ENCODE data around the gene RAB11FIP4. TPM values are rescaled to one million over a fixed set of nuclear protein-coding genes. Genes with fewer than 3 reads are reported as not detected.

The RAB11FIP4 gene
- total and polyA plus RNA-seq, 2 donors, result 5.3 to 9.2 TPM

GRCh38 chr17:31544186-31544585 lies 152.7 kb downstream of the RAB11FIP4 start:
- Histone ChIP-seq H3K27me3 (ENCODE audit: control insufficient read depth in 2 of 2, insufficient read depth in 1 of 2, low read length in 1 of 2) (no peaks in the 10 kb centered on the region), H3K4me1 (ENCODE audit: control insufficient read depth in 2 of 2, insufficient read depth in 2 of 2, low read length in 2 of 2) (peaks cover 0 to 5% of the 10 kb centered on the region in 2 donors), H3K4me3 (ENCODE audit: low read length in 2 of 2) (no peak overlapping the region), H3K9me3 (ENCODE audit: control insufficient read depth in 2 of 2, insufficient read depth in 1 of 2, low read length in 1 of 2) (no peaks in the 10 kb centered on the region), H3K27ac (ENCODE audit: low read depth in 1 of 2, low read length in 1 of 2) (no peak overlapping the region), H3K36me3 (ENCODE audit: control insufficient read depth in 2 of 2, insufficient read depth in 2 of 2, low read length in 1 of 2) (no peaks in the 10 kb centered on the region)
- DNase-seq (ENCODE audit: low read depth in 6 of 9, low spot score in 9 of 9), result no peak
- 18% methylated on average over 3 of the region's 3 CpGs for WGBS

- no peaks in the 10 kb centered on the region for H3K27me3 ChIP-seq (ENCODE audit: control insufficient read depth in 2 of 2, insufficient read depth in 1 of 2, low read length in 1 of 2)
- H3K27ac ChIP-seq (ENCODE audit: low read depth in 1 of 2, low read length in 1 of 2), result no peak overlapping the region
- WGBS, result 94% methylated on average over 4 of the region's 4 CpGs
- no peaks in the 10 kb centered on the region for H3K36me3 ChIP-seq (ENCODE audit: control insufficient read depth in 2 of 2, insufficient read depth in 2 of 2, low read length in 1 of 2)
- peaks cover 5 to 11% of the 10 kb centered on the region in 2 donors for H3K4me1 ChIP-seq (ENCODE audit: control insufficient read depth in 2 of 2, insufficient read depth in 2 of 2, low read length in 2 of 2)
- H3K9me3 ChIP-seq (ENCODE audit: control insufficient read depth in 2 of 2, insufficient read depth in 1 of 2, low read length in 1 of 2), result no peaks in the 10 kb centered on the region
- no peak for DNase-seq (ENCODE audit: low read depth in 6 of 9, low spot score in 9 of 9)
- H3K4me3 ChIP-seq (ENCODE audit: low read length in 2 of 2), result no peak overlapping the region
These were observed 155.2 kb downstream of the RAB11FIP4 start for GRCh38 chr17:31546650-31547049.

GRCh38 chr17:31548709-31549108 lies 157.2 kb downstream of the RAB11FIP4 start:
- peak overlapping the region; percentile 79 to 90 for H3K4me3 ChIP-seq (ENCODE audit: low read length in 2 of 2)
- H3K36me3 ChIP-seq (ENCODE audit: control insufficient read depth in 2 of 2, insufficient read depth in 2 of 2, low read length in 1 of 2), result no peaks in the 10 kb centered on the region
- 68% methylated on average over 5 of the region's 5 CpGs for WGBS
- H3K4me1 ChIP-seq (ENCODE audit: control insufficient read depth in 2 of 2, insufficient read depth in 2 of 2, low read length in 2 of 2), result peaks cover 5 to 18% of the 10 kb centered on the region in 2 donors
- no peaks in the 10 kb centered on the region for H3K27me3 ChIP-seq (ENCODE audit: control insufficient read depth in 2 of 2, insufficient read depth in 1 of 2, low read length in 1 of 2)
- no peaks in the 10 kb centered on the region for H3K9me3 ChIP-seq (ENCODE audit: control insufficient read depth in 2 of 2, insufficient read depth in 1 of 2, low read length in 1 of 2)
- H3K27ac ChIP-seq (ENCODE audit: low read depth in 1 of 2, low read length in 1 of 2), result peak overlapping the region in 1 of 2 donors; percentile 31
- no peak for DNase-seq (ENCODE audit: low read depth in 6 of 9, low spot score in 9 of 9)

- H3K27me3 ChIP-seq (ENCODE audit: control insufficient read depth in 2 of 2, insufficient read depth in 1 of 2, low read length in 1 of 2), result no peaks in the 10 kb centered on the region
- no peaks in the 10 kb centered on the region for H3K36me3 ChIP-seq (ENCODE audit: control insufficient read depth in 2 of 2, insufficient read depth in 2 of 2, low read length in 1 of 2)
- H3K4me3 ChIP-seq (ENCODE audit: low read length in 2 of 2), result peak overlapping the region; percentile 79 to 90
- peak in 3 of 9 donors; percentile 13 to 52 (median 30) for DNase-seq (ENCODE audit: low read depth in 6 of 9, low spot score in 9 of 9)
- peaks cover 5 to 21% of the 10 kb centered on the region in 2 donors for H3K4me1 ChIP-seq (ENCODE audit: control insufficient read depth in 2 of 2, insufficient read depth in 2 of 2, low read length in 2 of 2)
- peak overlapping the region; percentile 51 to 88 for H3K27ac ChIP-seq (ENCODE audit: low read depth in 1 of 2, low read length in 1 of 2)
- H3K9me3 ChIP-seq (ENCODE audit: control insufficient read depth in 2 of 2, insufficient read depth in 1 of 2, low read length in 1 of 2), result no peaks in the 10 kb centered on the region
- WGBS, result under 1% methylated on average over 18 of the region's 18 CpGs
These were observed 157.6 kb downstream of the RAB11FIP4 start for GRCh38 chr17:31549121-31549524.

GRCh38 chr17:31549525-31550388 lies 158.3 kb downstream of the RAB11FIP4 start:
- Histone ChIP-seq H3K4me1 (ENCODE audit: control insufficient read depth in 2 of 2, insufficient read depth in 2 of 2, low read length in 2 of 2) (peaks cover 5 to 21% of the 10 kb centered on the region in 2 donors), H3K9me3 (ENCODE audit: control insufficient read depth in 2 of 2, insufficient read depth in 1 of 2, low read length in 1 of 2) (no peaks in the 10 kb centered on the region), H3K36me3 (ENCODE audit: control insufficient read depth in 2 of 2, insufficient read depth in 2 of 2, low read length in 1 of 2) (no peaks in the 10 kb centered on the region), H3K27me3 (ENCODE audit: control insufficient read depth in 2 of 2, insufficient read depth in 1 of 2, low read length in 1 of 2) (no peaks in the 10 kb centered on the region), H3K27ac (ENCODE audit: low read depth in 1 of 2, low read length in 1 of 2) (peak overlapping the region; percentile 46 to 88), H3K4me3 (ENCODE audit: low read length in 2 of 2) (peak overlapping the region; percentile 79 to 90)
- WGBS, result under 1% methylated on average over 105 of the region's 105 CpGs
- DNase-seq (ENCODE audit: low read depth in 6 of 9, low spot score in 9 of 9), result peak; percentile 68 to 93 (median 80)

- H3K27ac ChIP-seq (ENCODE audit: low read depth in 1 of 2, low read length in 1 of 2), result peak overlapping the region; percentile 46 to 50
- no peaks in the 10 kb centered on the region for H3K27me3 ChIP-seq (ENCODE audit: control insufficient read depth in 2 of 2, insufficient read depth in 1 of 2, low read length in 1 of 2)
- H3K4me1 ChIP-seq (ENCODE audit: control insufficient read depth in 2 of 2, insufficient read depth in 2 of 2, low read length in 2 of 2), result peaks cover 5 to 25% of the 10 kb centered on the region in 2 donors
- no peaks in the 10 kb centered on the region for H3K9me3 ChIP-seq (ENCODE audit: control insufficient read depth in 2 of 2, insufficient read depth in 1 of 2, low read length in 1 of 2)
- 29% methylated on average over 17 of the region's 17 CpGs for WGBS
- no peaks in the 10 kb centered on the region for H3K36me3 ChIP-seq (ENCODE audit: control insufficient read depth in 2 of 2, insufficient read depth in 2 of 2, low read length in 1 of 2)
- H3K4me3 ChIP-seq (ENCODE audit: low read length in 2 of 2), result peak overlapping the region; percentile 79 to 90
- DNase-seq (ENCODE audit: low read depth in 6 of 9, low spot score in 9 of 9), result peak in 2 of 9 donors; percentile 5 to 57
These were observed 159.0 kb downstream of the RAB11FIP4 start for GRCh38 chr17:31550389-31551056.

GRCh38 chr17:31552568-31552967 lies 161.1 kb downstream of the RAB11FIP4 start:
- 97% methylated on average over 3 of the region's 3 CpGs for WGBS
- DNase-seq (ENCODE audit: low read depth in 6 of 9, low spot score in 9 of 9), result no peak

GRCh38 chr17:31553506-31553905 lies 162.0 kb downstream of the RAB11FIP4 start:
- peak overlapping the region in 1 of 2 donors; percentile 44 for H3K27ac ChIP-seq (ENCODE audit: low read depth in 1 of 2, low read length in 1 of 2)
- no peaks in the 10 kb centered on the region for H3K36me3 ChIP-seq (ENCODE audit: control insufficient read depth in 2 of 2, insufficient read depth in 2 of 2, low read length in 1 of 2)
- WGBS, result 11% methylated on average over 5 of the region's 5 CpGs
- DNase-seq (ENCODE audit: low read depth in 6 of 9, low spot score in 9 of 9), result peak in 4 of 9 donors; percentile 26 to 68 (median 36)
- H3K9me3 ChIP-seq (ENCODE audit: control insufficient read depth in 2 of 2, insufficient read depth in 1 of 2, low read length in 1 of 2), result no peaks in the 10 kb centered on the region
- H3K4me3 ChIP-seq (ENCODE audit: low read length in 2 of 2), result no peak overlapping the region
- H3K27me3 ChIP-seq (ENCODE audit: control insufficient read depth in 2 of 2, insufficient read depth in 1 of 2, low read length in 1 of 2), result peaks cover 0 to 16% of the 10 kb centered on the region in 2 donors
- H3K4me1 ChIP-seq (ENCODE audit: control insufficient read depth in 2 of 2, insufficient read depth in 2 of 2, low read length in 2 of 2), result peaks cover 5 to 29% of the 10 kb centered on the region in 2 donors

More at GRCh38 chr17:31552568-31552967, 161.1 kb downstream of the RAB11FIP4 start:
- peaks cover 0 to 6% of the 10 kb centered on the region in 2 donors for H3K27me3 ChIP-seq (ENCODE audit: control insufficient read depth in 2 of 2, insufficient read depth in 1 of 2, low read length in 1 of 2)
- H3K4me1 ChIP-seq (ENCODE audit: control insufficient read depth in 2 of 2, insufficient read depth in 2 of 2, low read length in 2 of 2), result peaks cover 5 to 25% of the 10 kb centered on the region in 2 donors
- H3K36me3 ChIP-seq (ENCODE audit: control insufficient read depth in 2 of 2, insufficient read depth in 2 of 2, low read length in 1 of 2), result no peaks in the 10 kb centered on the region
- H3K9me3 ChIP-seq (ENCODE audit: control insufficient read depth in 2 of 2, insufficient read depth in 1 of 2, low read length in 1 of 2), result no peaks in the 10 kb centered on the region
- no peak overlapping the region for H3K4me3 ChIP-seq (ENCODE audit: low read length in 2 of 2)
- no peak overlapping the region for H3K27ac ChIP-seq (ENCODE audit: low read depth in 1 of 2, low read length in 1 of 2)

GRCh38 chr17:31554930-31555329 lies 163.5 kb downstream of the RAB11FIP4 start:
- Histone ChIP-seq H3K9me3 (ENCODE audit: control insufficient read depth in 2 of 2, insufficient read depth in 1 of 2, low read length in 1 of 2) (no peaks in the 10 kb centered on the region), H3K36me3 (ENCODE audit: control insufficient read depth in 2 of 2, insufficient read depth in 2 of 2, low read length in 1 of 2) (no peaks in the 10 kb centered on the region), H3K4me1 (ENCODE audit: control insufficient read depth in 2 of 2, insufficient read depth in 2 of 2, low read length in 2 of 2) (peaks cover 5 to 30% of the 10 kb centered on the region in 2 donors), H3K27me3 (ENCODE audit: control insufficient read depth in 2 of 2, insufficient read depth in 1 of 2, low read length in 1 of 2) (peaks cover 8 to 29% of the 10 kb centered on the region in 2 donors), H3K27ac (ENCODE audit: low read depth in 1 of 2, low read length in 1 of 2) (no peak overlapping the region), H3K4me3 (ENCODE audit: low read length in 2 of 2) (no peak overlapping the region)
- WGBS, result 100% methylated on average over 1 of the region's 1 CpG
- DNase-seq (ENCODE audit: low read depth in 6 of 9, low spot score in 9 of 9), result no peak
